ENCODE measurements around the gene NEURL2.

- TF ChIP-seq TAF1 (conservative IDR thresholded peaks at IDR 0.05) (no peak), CTCF (IDR thresholded peaks at IDR 0.05; ENCODE audit: low read depth, low read length, missing input control) (no peak), ZBTB33 (IDR thresholded peaks at IDR 0.05) (no peak), EGR1 (IDR thresholded peaks at IDR 0.05; ENCODE audit: low read depth in 2 of 2) (no peak), REST (IDR thresholded peaks at IDR 0.05) (no peak), FOXA1 (IDR thresholded peaks at IDR 0.05) (no peak)
These were observed 17.5 kb downstream of the NEURL2 start for GRCh38 chr20:45873409-45874103.
